ENCODE results near the gene SH3RF2.
"Not testable (repeated sequence)": the region's sequence is repeated elsewhere in the genome, so short reads cannot be mapped to it uniquely, and the experiment has no call there.

The SH3RF2 gene

DNA sequence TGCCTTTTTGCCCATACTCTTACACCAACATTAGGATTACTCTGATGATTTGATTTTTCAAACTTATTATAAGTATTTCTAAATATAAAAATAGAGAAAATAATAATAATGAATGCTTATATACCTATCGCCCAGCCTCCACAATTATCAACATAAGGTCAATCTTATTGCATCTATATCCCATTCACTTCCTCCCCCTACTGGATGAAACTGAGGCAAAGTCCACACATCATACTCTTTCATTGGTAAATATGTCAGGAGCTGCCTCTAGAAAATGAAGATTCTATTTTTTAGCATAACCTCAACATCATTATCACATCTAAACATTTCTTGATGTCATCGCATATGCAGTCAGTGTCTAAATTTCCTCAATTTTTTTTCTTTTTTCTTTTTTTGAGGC is 44.3 kb downstream of the SH3RF2 start:
- DNase-seq = no peak

DNA sequence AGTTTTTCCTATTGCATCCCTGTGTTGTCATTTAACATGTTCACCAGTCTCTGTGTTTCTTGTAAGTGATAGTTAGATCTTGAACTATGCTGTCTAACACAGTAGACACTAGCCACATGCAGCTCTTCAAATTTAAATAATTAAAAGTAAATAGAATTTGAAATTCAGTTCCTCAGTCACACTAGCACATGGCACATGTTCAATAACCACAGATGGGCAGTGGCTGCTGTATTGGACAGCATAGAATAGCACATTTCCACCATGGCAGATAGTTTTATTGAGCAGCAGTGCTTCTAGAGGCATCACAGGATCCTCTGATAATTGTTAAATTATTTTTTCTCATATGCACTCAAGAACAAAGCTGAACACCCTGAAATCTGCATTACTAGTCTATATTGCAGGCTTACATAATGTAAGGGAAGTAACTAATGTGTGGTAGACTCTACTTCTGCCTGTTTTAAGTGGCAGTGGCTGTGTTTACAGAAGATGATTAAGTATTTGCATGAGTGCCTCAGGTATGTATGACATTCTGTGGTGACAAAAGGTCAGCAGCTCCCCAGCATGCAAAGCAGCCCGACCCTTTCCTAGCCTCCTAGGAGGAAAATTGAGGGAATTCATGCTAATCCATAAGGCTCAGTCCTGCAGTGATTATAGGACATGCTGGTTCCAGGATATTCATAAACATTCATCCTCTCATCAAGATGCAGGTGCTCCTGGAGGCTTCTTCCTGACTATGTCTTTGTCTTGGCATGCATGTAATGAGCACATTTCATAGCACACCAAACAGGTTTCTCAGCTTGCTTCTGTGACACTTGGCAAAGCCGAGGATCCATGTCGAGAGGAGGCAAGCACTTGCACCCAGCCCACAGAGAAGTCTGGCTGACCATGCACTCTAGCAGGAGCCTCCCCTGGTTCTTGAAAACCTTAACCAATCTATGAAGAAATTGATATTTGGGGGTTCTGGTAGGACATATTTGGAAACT is 45.5 kb downstream of the SH3RF2 start:
- DNase-seq = no peak

DNA sequence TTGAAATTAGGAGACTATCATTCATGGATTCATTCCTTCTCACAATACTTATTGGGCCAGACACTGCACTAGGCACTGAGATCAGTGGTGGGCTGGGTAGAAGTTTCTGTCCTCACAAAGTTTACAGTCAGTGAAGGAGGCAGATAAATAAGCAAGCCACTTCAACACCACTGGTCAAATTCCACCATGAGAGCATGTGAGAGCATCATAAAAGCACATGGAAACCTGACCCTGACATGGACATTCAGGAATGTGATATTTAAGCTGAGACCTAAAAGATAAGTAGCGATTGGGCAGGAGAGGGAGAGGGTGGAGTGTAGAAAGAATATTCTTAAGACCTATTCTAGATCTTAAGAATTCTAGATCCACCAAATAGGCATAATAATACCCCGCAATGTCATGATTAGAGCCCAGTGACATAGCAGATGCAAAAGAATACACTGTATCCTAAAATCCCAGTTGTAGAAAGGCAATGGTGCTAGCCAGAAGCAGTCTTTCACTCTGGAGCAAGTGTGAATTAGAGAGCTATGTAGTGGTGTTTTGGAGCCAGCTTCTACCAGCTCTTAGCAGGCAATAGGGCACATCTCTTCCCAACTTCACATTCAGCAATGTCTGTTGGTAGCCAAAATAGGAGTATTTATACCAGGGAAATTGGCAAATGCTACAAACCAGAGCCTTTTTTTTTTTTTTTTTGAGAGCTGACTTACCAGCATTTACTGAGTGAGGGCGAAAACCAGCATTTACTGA is 46.4 kb downstream of the SH3RF2 start:
- DNase-seq = no peak

DNA sequence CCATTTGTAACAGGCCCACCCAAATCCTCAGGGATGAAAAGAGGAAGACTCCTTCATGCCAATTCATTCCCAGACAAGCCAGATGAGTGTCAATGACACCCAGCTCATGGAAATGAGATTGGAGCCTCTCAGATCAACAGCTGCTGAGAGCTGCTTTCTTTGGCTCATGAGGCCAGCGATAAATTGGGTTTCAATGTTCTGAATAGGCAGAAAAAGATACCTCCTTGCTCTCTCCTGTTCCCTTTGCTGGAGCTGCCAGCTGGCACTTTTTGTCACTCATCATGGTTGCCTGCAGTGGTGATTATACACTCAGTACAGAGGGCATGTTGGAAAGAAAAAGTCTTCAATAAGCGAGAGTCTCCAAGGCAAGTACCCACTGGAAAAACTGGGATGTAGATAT is 47.1 kb downstream of the SH3RF2 start:
- no peak for DNase-seq

DNA sequence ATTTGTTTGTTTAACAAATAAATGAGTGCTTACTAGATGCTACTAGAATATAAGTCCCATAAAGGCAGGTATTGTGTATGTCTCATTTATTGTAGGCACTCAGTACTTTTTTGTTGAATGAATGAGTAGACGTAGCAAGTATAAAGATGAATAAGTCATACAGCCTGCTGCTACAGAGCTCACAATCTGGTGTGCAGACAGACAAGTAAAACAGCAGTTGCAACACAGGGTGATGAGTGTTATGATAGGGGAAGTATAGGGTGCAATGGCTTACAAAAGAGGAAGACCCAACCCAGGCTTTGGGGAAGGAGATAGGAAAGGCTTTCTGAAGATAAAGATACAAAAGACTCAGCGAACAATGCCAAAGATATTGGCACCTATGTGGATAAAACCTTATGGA is 47.7 kb downstream of the SH3RF2 start:
- DNase-seq = peak; percentile 5

- DNase-seq = no peak
Measured at GRCh38 chr5:145987856-145988255, 51.5 kb downstream of the SH3RF2 start.

- no peak for DNase-seq
Measured at GRCh38 chr5:145988993-145989392, 52.6 kb downstream of the SH3RF2 start.

DNA sequence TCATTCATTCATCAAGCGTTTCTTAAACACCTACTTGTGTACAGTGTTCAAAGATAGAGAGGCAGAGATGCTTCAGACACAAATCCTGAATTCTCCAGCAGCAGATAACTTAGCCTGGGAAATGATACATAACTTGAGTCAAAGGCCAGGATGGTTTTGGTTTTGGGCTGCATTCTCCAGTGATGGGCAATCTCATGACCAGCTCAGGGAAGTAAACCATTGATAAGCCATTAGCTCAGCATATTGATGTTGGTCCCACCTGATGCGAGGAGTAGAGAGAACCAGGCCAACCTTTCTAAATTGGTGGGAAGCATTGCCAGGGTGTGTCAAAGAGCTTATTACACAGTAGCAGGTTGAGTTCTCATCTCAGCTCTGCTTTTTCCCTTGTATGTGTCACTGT is 53.0 kb downstream of the SH3RF2 start:
- no peak for DNase-seq

DNA sequence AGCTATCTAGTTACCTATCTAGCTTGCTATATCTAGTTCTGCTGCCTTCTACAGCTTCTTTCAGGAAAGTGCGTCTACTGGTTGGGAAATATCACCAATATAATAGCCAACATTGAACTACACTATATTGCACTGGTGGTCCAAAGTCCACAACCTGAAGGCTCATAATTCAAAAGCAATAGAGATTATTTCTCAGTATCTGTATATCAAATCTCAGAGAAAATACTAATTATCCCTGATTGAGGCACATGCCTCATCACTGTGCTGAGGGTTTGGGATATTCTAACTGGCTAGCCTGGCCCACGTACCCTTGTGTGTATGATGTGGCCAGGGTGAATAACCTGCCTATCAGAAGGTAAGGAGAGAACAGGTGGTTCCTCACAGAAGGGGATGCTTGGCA is 53.8 kb downstream of the SH3RF2 start:
- no peak for DNase-seq

- no peak for DNase-seq
Measured at GRCh38 chr5:145991044-145991575, 54.7 kb downstream of the SH3RF2 start.

- not testable (repeated sequence) for DNase-seq
Measured at GRCh38 chr5:145993538-145993937, 57.2 kb downstream of the SH3RF2 start.

GRCh38 chr5:145996135-145996534 is 59.8 kb downstream of the SH3RF2 start:
- no peak for DNase-seq

DNA sequence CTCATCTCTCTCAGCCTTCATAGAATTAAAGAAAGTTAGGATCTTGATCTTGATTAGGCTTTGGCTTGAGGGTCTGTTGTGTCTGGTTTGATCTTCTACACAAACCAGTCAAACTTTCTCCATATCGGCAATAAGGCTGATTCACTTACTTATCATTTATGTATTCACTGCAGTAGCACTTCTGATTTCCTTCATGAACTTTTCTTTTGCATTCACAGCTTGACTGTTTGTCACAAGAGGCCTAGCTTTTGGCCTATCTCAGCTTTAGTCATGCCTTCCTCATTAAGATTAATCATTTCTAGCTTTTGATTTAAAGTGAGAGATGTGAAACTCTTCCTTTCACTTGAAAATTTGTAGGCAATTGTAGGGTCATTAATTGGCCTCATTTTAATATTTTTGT is 62.8 kb downstream of the SH3RF2 start:
- DNase-seq = no peak

GRCh38 chr5:146000072-146000471 is 63.7 kb downstream of the SH3RF2 start:
- no peak for DNase-seq

DNA sequence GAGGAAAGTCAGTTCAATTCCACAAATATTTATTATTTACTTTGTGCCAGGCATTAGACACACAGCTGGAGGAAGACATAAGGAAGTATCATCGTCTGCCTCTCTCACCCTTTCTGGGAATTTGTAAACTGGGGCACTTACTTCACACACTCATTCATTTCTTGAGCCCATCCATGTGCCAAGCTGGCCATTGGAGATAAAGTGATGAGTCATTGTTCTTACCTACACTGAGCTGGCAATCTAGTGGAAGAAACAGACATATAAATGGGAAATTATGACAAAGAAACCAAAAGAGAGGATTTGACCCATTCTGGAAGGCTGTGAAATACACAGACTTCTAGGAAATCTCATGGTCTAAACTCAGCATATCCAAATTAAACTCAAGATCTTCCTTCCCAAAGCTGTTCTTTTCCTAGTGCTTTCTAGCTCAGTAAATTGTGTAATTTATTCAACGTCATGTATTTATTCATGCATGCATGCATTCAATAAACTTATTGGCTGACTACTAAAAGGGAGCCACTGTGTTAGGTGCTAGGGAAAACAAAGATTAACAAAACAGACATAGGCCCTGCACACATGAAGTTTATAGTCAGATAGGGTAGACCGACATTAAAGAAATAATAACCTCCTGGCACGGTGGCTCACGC is 65.3 kb downstream of the SH3RF2 start:
- no peak for DNase-seq

DNA sequence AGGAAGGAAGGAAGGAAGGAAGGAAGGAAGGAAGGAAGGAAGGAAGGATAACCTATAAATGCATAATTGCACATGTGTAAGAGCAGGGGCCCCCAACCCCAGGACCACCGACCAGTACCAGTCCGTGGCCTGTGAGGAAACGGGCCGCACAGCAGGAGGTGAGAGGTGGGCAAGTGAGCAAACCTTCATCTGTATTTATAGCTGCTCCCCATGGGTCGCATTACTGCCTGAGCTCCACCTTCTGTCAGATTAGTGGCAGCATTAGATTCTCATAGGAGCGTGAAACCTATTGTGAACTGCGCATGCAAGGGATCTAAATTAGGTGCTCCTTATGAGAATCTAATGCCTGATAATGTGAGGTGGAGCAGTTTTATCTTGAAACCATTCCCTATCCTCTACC is 66.1 kb downstream of the SH3RF2 start:
- no peak for DNase-seq

GRCh38 chr5:146003852-146004251 is 67.5 kb downstream of the SH3RF2 start:
- no peak for DNase-seq

GRCh38 chr5:146005264-146005663 is 68.9 kb downstream of the SH3RF2 start:
- DNase-seq = no peak

GRCh38 chr5:146005723-146006122 is 69.3 kb downstream of the SH3RF2 start:
- no peak for DNase-seq

GRCh38 chr5:146006470-146007190 is 70.3 kb downstream of the SH3RF2 start:
- no peak for DNase-seq

- DNase-seq = no peak
Measured at GRCh38 chr5:146007270-146007669, 70.9 kb downstream of the SH3RF2 start.

- DNase-seq = no peak
Measured at GRCh38 chr5:146007989-146008388, 71.6 kb downstream of the SH3RF2 start.

DNA sequence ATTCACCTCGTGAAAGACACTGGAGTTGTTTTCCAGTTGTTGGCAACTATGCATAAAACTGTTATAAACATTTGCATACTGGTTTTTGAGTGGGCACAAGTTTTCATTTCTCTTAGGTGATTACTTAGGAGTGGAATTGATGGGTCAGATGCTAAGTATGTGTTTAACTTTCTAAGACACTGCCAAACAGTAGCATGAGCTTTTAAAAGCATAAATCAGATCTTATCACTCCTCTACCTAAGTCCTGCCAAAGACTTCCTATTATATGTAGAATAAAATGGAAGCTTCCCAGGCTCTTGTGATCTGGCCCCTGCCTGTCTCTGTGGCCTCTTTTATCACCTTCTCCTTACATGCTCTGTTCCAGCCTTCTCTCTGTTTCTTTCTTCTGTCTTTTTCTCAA is 72.6 kb downstream of the SH3RF2 start:
- no peak for DNase-seq
